HEK293 (cell line): ENCODE results near the gene SKAP1.

Experiments used
- AEBP2 ChIP-seq: fragments of 450-650 bp; formaldehyde crosslinking; IDR thresholded peaks from 2 replicates; pipeline ENCODE4 v1.5.1; 2016; ENCODE audit warnings: missing biosample characterization, missing genetic modification characterization, borderline replicate concordance
- BCL11A ChIP-seq: fragments of 450-650 bp; formaldehyde crosslinking; IDR thresholded peaks from 2 replicates; pipeline ENCODE4 v1.5.1; 2016; ENCODE audit warnings: low read depth, missing biosample characterization, missing genetic modification characterization
- FEZF1 ChIP-seq: fragments of 450-650 bp; formaldehyde crosslinking; IDR thresholded peaks from 2 replicates; pipeline ENCODE4 v1.5.1; 2016; ENCODE audit warnings: missing biosample characterization, missing genetic modification characterization
- KLF16 ChIP-seq: fragments of 450-650 bp; formaldehyde crosslinking; IDR thresholded peaks from 2 replicates; pipeline ENCODE4 v1.5.1; 2017; ENCODE audit warnings: missing biosample characterization, missing genetic modification characterization
- OVOL3 ChIP-seq: fragments of 450-650 bp; formaldehyde crosslinking; IDR thresholded peaks from 2 replicates; pipeline ENCODE4 v1.5.1; 2016; ENCODE audit warnings: missing biosample characterization, missing genetic modification characterization
- PATZ1 ChIP-seq: fragments of 450-650 bp; formaldehyde crosslinking; IDR thresholded peaks from 2 replicates; pipeline ENCODE4 v1.5.1; 2016; ENCODE audit warnings: missing biosample characterization, missing genetic modification characterization
- PBX3 ChIP-seq: sonication (generic); formaldehyde crosslinking; IDR thresholded peaks from 2 replicates; pipeline ENCODE4 v1.8.1; 2022; ENCODE audit warnings: mild to moderate bottlenecking, moderate library complexity, missing genetic modification reagents
- PRDM1 ChIP-seq: fragments of 450-650 bp; formaldehyde crosslinking; IDR thresholded peaks from 2 replicates; pipeline ENCODE4; 2016; ENCODE audit warnings: missing biosample characterization, missing genetic modification characterization
- SCRT1 ChIP-seq: fragments of 450-650 bp; formaldehyde crosslinking; IDR thresholded peaks from 2 replicates; pipeline ENCODE4 v1.5.1; 2016; ENCODE audit warnings: missing biosample characterization, missing genetic modification characterization, borderline replicate concordance
- SP7 ChIP-seq: fragments of 450-650 bp; formaldehyde crosslinking; IDR thresholded peaks from 2 replicates; pipeline ENCODE4 v1.5.1; 2016; ENCODE audit warnings: missing biosample characterization, missing genetic modification characterization
- TRIM28 ChIP-seq: IDR thresholded peaks from 2 replicates; pipeline ENCODE4 v1.6.1; 2011; ENCODE audit warnings: low read length, control low read depth, borderline replicate concordance
- TSHZ1 ChIP-seq: fragments of 450-650 bp; formaldehyde crosslinking; IDR thresholded peaks from 2 replicates; pipeline ENCODE4 v1.5.1; 2016; ENCODE audit warnings: missing biosample characterization, missing genetic modification characterization, borderline replicate concordance
- ZBTB1 ChIP-seq: fragments of 450-650 bp; formaldehyde crosslinking; IDR thresholded peaks from 2 replicates; pipeline ENCODE4 v1.5.1; 2016; ENCODE audit warnings: missing biosample characterization, missing genetic modification characterization
- ZBTB44 ChIP-seq: fragments of 450-650 bp; IDR thresholded peaks from 2 replicates; pipeline ENCODE4 v1.5.1; 2018; ENCODE audit warnings: missing biosample characterization, mild to moderate bottlenecking, missing genetic modification characterization
- ZBTB8A ChIP-seq: fragments of 450-650 bp; formaldehyde crosslinking; IDR thresholded peaks from 2 replicates; pipeline ENCODE4 v1.5.1; 2016; ENCODE audit warnings: missing biosample characterization, missing genetic modification characterization
- ZFHX2 ChIP-seq: fragments of 450-650 bp; formaldehyde crosslinking; conservative IDR thresholded peaks from 2 replicates; pipeline ENCODE4 v1.5.1; 2016; ENCODE audit warnings: missing biosample characterization, missing genetic modification characterization
- ZNF221 ChIP-seq: fragments of 450-650 bp; formaldehyde crosslinking; IDR thresholded peaks from 2 replicates; pipeline ENCODE4 v1.5.1; 2017; ENCODE audit warnings: missing biosample characterization, missing genetic modification characterization, borderline replicate concordance
- ZNF24 ChIP-seq: fragments of 450-650 bp; formaldehyde crosslinking; IDR thresholded peaks from 2 replicates; pipeline ENCODE4 v1.5.1; 2016; ENCODE audit warnings: missing biosample characterization, missing genetic modification characterization
- ZNF248 ChIP-seq: fragments of 450-650 bp; formaldehyde crosslinking; IDR thresholded peaks from 2 replicates; pipeline ENCODE4 v1.5.1; 2017; ENCODE audit warnings: missing biosample characterization, missing genetic modification characterization
- ZNF266 ChIP-seq: fragments of 450-650 bp; formaldehyde crosslinking; IDR thresholded peaks from 2 replicates; pipeline ENCODE4 v1.5.1; 2016; ENCODE audit warnings: missing biosample characterization, missing genetic modification characterization, low read depth
- ZNF292 ChIP-seq: fragments of 450-650 bp; formaldehyde crosslinking; IDR thresholded peaks from 2 replicates; pipeline ENCODE4 v1.5.1; 2016; ENCODE audit warnings: low read depth, missing biosample characterization, missing genetic modification characterization, borderline replicate concordance
- ZNF341 ChIP-seq: fragments of 450-650 bp; formaldehyde crosslinking; IDR thresholded peaks from 2 replicates; pipeline ENCODE4; 2016; ENCODE audit warnings: low read depth, missing biosample characterization, missing genetic modification characterization
- ZNF433 ChIP-seq: fragments of 450-650 bp; formaldehyde crosslinking; IDR thresholded peaks from 2 replicates; pipeline ENCODE4 v1.5.1; 2016; ENCODE audit warnings: missing biosample characterization, missing genetic modification characterization, low read depth
- ZNF501 ChIP-seq: fragments of 450-650 bp; formaldehyde crosslinking; IDR thresholded peaks from 2 replicates; pipeline ENCODE4 v1.5.1; 2016; ENCODE audit warnings: missing biosample characterization, missing genetic modification characterization
- ZNF529 ChIP-seq: fragments of 450-650 bp; formaldehyde crosslinking; IDR thresholded peaks from 2 replicates; pipeline ENCODE4 v1.5.1; 2017; ENCODE audit warnings: missing genetic modification characterization, missing biosample characterization; ENCODE audit not compliant: insufficient replicate concordance
- ZNF549 ChIP-seq: fragments of 450-650 bp; IDR thresholded peaks from 2 replicates; pipeline ENCODE4 v1.5.1; 2018; ENCODE audit warnings: missing biosample characterization, missing genetic modification characterization, mild to moderate bottlenecking, inconsistent platforms, moderate library complexity
- ZNF560 ChIP-seq: fragments of 450-650 bp; formaldehyde crosslinking; IDR thresholded peaks from 2 replicates; pipeline ENCODE4 v1.5.1; 2017; ENCODE audit warnings: missing biosample characterization, missing genetic modification characterization, borderline replicate concordance
- ZNF561 ChIP-seq: fragments of 450-650 bp; IDR thresholded peaks from 2 replicates; pipeline ENCODE4 v1.5.1; 2018; ENCODE audit warnings: missing biosample characterization, missing genetic modification characterization, borderline replicate concordance
- ZNF571 ChIP-seq: fragments of 450-650 bp; formaldehyde crosslinking; IDR thresholded peaks from 2 replicates; pipeline ENCODE4 v1.5.0; 2017; ENCODE audit warnings: missing biosample characterization, missing genetic modification characterization
- ZNF777 ChIP-seq: fragments of 450-650 bp; formaldehyde crosslinking; IDR thresholded peaks from 2 replicates; pipeline ENCODE4 v1.5.1; 2017; ENCODE audit warnings: missing biosample characterization, missing genetic modification characterization, borderline replicate concordance

Gene SKAP1

DNA sequence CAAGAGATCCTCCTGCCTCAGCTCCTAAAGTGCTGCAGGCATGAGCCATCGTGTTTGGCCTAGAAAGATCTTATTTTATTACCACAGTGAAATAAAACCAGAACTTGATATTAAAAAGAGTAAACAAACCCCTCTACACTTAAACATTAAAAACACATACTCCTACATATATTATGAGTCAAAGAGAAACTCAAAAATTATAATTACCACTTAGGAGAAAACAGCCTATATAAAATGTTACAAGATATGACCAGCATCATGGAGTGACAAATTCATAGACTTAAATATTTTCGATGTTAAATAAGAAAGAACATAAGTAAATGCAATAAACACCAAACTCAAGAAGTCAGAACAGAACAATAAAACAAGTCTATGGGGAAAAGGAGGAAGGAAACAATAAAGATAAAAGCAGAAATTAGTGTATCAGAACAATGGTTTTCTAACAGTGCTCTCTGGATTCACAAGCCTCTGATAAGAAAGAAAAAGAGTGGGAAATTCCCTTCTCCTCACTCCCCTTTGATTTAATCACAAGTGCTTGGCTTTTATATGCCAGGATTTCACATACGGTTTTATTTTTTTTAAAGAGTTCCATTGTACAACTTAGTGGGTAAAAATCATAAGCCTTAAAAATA, 23.0 kb downstream of the SKAP1 start (continued):
- TF ChIP-seq FEZF1 (tag by site-specific recombination) (peak; percentile 74), ZNF433 (no peak), SP7 (peak; percentile 77), PRDM1 (tag by site-specific recombination) (no peak), PBX3 (CRISPR knock-in tag) (no peak), ZNF221 (tag by site-specific recombination) (no peak), ZNF501 (tag by site-specific recombination) (no peak), ZNF529 (no peak), AEBP2 (no peak), ZNF561 (tag by site-specific recombination) (0 out of 2 replicates have a peak, but pooled peaks have one; percentile 49), ZNF266 (tag by site-specific recombination) (no peak), ZBTB1 (tag by site-specific recombination) (peak; percentile 73; the same call in 1 of the 2 replicates), BCL11A (tag by site-specific recombination) (peak; percentile 90), PATZ1 (no peak), ZNF777 (tag by site-specific recombination) (no peak), ZFHX2 (tag by site-specific recombination) (no peak), TSHZ1 (tag by site-specific recombination) (peak; percentile 74; the same call in 1 of the 2 replicates), ZNF24 (tag by site-specific recombination) (no peak), SCRT1 (tag by site-specific recombination) (peak; percentile 55; the same call in 1 of the 2 replicates), ZBTB8A (tag by site-specific recombination) (no peak), ZNF292 (tag by site-specific recombination) (no peak), KLF16 (tag by site-specific recombination) (no peak), ZNF549 (tag by site-specific recombination) (no peak), OVOL3 (tag by site-specific recombination) (peak; percentile 99), TRIM28 (0 out of 2 replicates have a peak, but pooled peaks have one; percentile 24), ZNF341 (tag by site-specific recombination) (no peak), ZNF248 (no peak), ZBTB44 (tag by site-specific recombination) (no peak), ZNF571 (tag by site-specific recombination) (no peak), ZNF560 (tag by site-specific recombination) (no peak)
